ENCODE measurements around the gene PLCD3. TPM values are rescaled to one million over a fixed set of nuclear protein-coding genes. Genes with fewer than 3 reads are reported as not detected.

The PLCD3 gene
- total and polyA plus RNA-seq, 9 of the 15 experiments (the other 6 are each of a cell fraction or from before 2014, with no cell fraction given): 0.20 to 22.6 (median 7.5) TPM

GRCh38 chr17:45135192-45135977 lies 3.1 kb upstream of the PLCD3 start, which contains the start of gene ACBD4 (continued):
- TF ChIP-seq XRCC4 (IDR thresholded peaks at IDR 0.05; ENCODE audit: extremely low read depth, insufficient read depth, insufficient read length) (no peak), ZNF347 (CRISPR knock-in tag; IDR thresholded peaks at IDR 0.05; ENCODE audit: low read depth) (no peak), HMGN3 (IDR thresholded peaks at IDR 0.05; ENCODE audit: borderline replicate concordance, extremely low read depth, insufficient read length, low read depth, low read length) (no peak), NFATC3 (IDR thresholded peaks at IDR 0.05) (no peak)

- peak overlapping the region; percentile 80 for H3K4me2 ChIP-seq (ENCODE audit: insufficient read depth, low read length)
- intact Hi-C loops (cut with micrococcal nuclease): loop anchor here (2.0 to 5.0 kb wide), 2 partner anchors 212 to 356 kb away; no protein-coding TSS in a partner anchor
- POLR2A ChIA-PET: interaction anchor here (0.6 kb wide), 1 partner anchor 36 kb away, joined by 4 read pairs; no protein-coding TSS in a partner anchor
- peak overlapping the region; percentile 57; the same call in 2 of the 3 replicates for H3K27ac ChIP-seq (ENCODE audit: extremely low read depth, low read depth, low read length)
- peaks cover 20 to 56% of the 10 kb centered on the region in 2 experiments for H3K4me1 ChIP-seq (replicated peaks in 1 of 2; ENCODE audit: control insufficient read depth in 2 of 2, insufficient read depth in 2 of 2, low read length in 2 of 2)
- H3K79me2 ChIP-seq (ENCODE audit: control insufficient read depth, insufficient read depth, low read length): peaks cover 7% of the 10 kb centered on the region; the same call in 1 of the 3 replicates
- BruUV-seq (replicated peaks): no TSS peak
- in situ Hi-C loops (cut with MboI): no loop called here
- ATAC-seq (peak; percentile 79), FAIRE-seq (no peak), DNase-seq (ENCODE audit: extremely low read depth in 1 of 4, low spot score in 3 of 4) (peak; percentile 50 to 93 (median 86))
- peaks cover 6% of the 10 kb centered on the region; the same call in 1 of the 2 replicates for H4K20me1 ChIP-seq (replicated peaks; ENCODE audit: control insufficient read depth, insufficient read depth, low read length)
- no peaks in the 10 kb centered on the region for H3K9me1 ChIP-seq (ENCODE audit: control insufficient read depth, insufficient read depth, low read length)
- peak overlapping the region; percentile 86 for H2AFZ ChIP-seq (ENCODE audit: low read depth, low read length)
- H3K9ac ChIP-seq (ENCODE audit: insufficient read depth in 1 of 2, low read depth in 2 of 2, low read length in 2 of 2): peak overlapping the region; percentile 56 to 90; a peak in 3 of 4 replicates
- 14% methylated on average over 49 of the region's 71 CpGs for WGBS (ENCODE audit: insufficient coverage, low coverage, missing lambda C conversion rate)
- H3K9me3 ChIP-seq (replicated peaks; ENCODE audit: control insufficient read depth, insufficient read depth, low read depth, low read length): no peaks in the 10 kb centered on the region; the same call in 1 of the 2 replicates
- H3K36me3 ChIP-seq (ENCODE audit: control insufficient read depth, insufficient read depth, low read length): no peaks in the 10 kb centered on the region
- CTCF ChIA-PET (ENCODE audit: low intra/inter-chr PET ratio): interaction anchor here (0.6 to 6.2 kb wide), 15 partner anchors 9 to 212 kb away, joined by 3 to 165 read pairs (median 4); partner anchors contain the start of gene HEXIM2
- H3K4me3 ChIP-seq: peak overlapping the region; percentile 95
- no peaks in the 10 kb centered on the region for H3K27me3 ChIP-seq (ENCODE audit: control insufficient read depth in 2 of 2, insufficient read depth in 2 of 2, low read length in 2 of 2)
- no peak for TF ChIP-seq PYGO2 (tag; IDR thresholded peaks at IDR 0.05)
- peak; percentile 79; the same call in 1 of the 2 replicates for TF ChIP-seq XRCC5 (IDR thresholded peaks at IDR 0.05; ENCODE audit: low read depth, low read length)
- no peak for TF ChIP-seq PBX2 (CRISPR knock-in tag; IDR thresholded peaks at IDR 0.05; ENCODE audit: low read depth)
- TF ChIP-seq PBX2 (tag; conservative IDR thresholded peaks at IDR 0.05; ENCODE audit: low read depth): no peak
- TF ChIP-seq ZBTB43 (CRISPR knock-in tag; IDR thresholded peaks at IDR 0.05): no peak
- TF ChIP-seq CGGBP1 (CRISPR knock-in tag; IDR thresholded peaks at IDR 0.05): no peak
- peak; percentile 29 for TF ChIP-seq U2AF1 (optimal IDR thresholded peaks at IDR 0.05; ENCODE audit: low read depth, low read length)
These were observed 503 bp upstream of the PLCD3 start for GRCh38 chr17:45132572-45133463.

Measured in K562 (cell line).